NOMO-1 treated with dmso at 0.1 percent for 144 hours (cell line): ENCODE measurements around the gene KLHL1.
"Not testable (repeated sequence)": the region's sequence is repeated elsewhere in the genome, so short reads cannot be mapped to it uniquely, and the experiment has no call there.

Experiments used
- DNase-seq: peaks from one replicate; lab custom pipeline; 2025; ENCODE audit not compliant: unreplicated experiment; lab: John Stamatoyannopoulos, UW

The KLHL1 gene, protein sequence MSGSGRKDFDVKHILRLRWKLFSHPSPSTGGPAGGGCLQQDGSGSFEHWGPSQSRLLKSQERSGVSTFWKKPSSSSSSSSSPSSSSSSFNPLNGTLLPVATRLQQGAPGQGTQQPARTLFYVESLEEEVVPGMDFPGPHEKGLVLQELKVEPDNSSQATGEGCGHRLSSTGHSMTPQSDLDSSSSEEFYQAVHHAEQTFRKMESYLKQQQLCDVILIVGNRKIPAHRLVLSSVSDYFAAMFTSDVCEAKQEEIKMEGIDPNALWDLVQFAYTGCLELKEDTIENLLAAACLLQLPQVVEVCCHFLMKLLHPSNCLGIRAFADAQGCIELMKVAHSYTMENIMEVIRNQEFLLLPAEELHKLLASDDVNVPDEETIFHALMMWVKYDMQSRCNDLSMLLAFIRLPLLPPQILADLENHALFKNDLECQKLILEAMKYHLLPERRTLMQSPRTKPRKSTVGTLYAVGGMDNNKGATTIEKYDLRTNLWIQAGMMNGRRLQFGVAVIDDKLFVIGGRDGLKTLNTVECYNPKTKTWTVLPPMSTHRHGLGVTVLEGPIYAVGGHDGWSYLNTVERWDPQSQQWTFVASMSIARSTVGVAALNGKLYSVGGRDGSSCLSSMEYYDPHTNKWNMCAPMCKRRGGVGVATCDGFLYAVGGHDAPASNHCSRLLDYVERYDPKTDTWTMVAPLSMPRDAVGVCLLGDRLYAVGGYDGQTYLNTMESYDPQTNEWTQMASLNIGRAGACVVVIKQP

GRCh38 chr13:70108356-70109105 lies at the start of gene KLHL1:
Gene KLHL1, minus strand, starts transcription at chr13:70108452. Its CDS starts 753 bp downstream, at chr13:70107699.
- no peak for DNase-seq

GRCh38 chr13:70142658-70143057 lies 34.4 kb upstream of the KLHL1 start:
- not testable (repeated sequence) for DNase-seq

- DNase-seq = no peak
These were observed 19.8 kb upstream of the KLHL1 start for GRCh38 chr13:70128098-70128497.

DNA sequence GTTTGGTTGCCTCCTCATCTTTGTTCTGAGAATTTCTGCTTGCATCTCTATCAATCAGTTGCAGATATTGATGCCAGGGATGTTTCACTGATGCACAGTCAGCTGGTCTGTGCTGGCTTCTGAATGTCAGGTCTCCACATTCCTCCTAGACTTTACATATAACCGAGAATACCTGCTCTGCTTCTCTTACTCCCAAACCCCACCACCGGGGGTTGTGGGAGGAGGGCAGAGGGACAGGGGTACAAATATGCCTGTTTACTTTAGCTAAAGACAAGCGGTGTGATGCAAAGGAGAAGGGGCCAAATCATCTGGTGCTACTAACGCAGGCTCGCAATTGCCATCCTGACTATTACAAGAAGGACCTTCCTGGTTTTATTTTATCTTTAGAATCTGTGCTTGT lies 17.4 kb upstream of the KLHL1 start:
- no peak for DNase-seq

GRCh38 chr13:70117338-70117905 lies 9.2 kb upstream of the KLHL1 start:
- DNase-seq = no peak

GRCh38 chr13:70107498-70108281 lies 562 bp downstream of the KLHL1 start, which contains the start of gene ATXN8OS:
Gene ATXN8OS, plus strand, starts transcription at chr13:70107826.
- DNase-seq = no peak

GRCh38 chr13:70107125-70107497 lies 1.1 kb downstream of the KLHL1 start:
- no peak for DNase-seq

GRCh38 chr13:70104481-70104880 lies 3.8 kb downstream of the KLHL1 start:
- no peak for DNase-seq

DNA sequence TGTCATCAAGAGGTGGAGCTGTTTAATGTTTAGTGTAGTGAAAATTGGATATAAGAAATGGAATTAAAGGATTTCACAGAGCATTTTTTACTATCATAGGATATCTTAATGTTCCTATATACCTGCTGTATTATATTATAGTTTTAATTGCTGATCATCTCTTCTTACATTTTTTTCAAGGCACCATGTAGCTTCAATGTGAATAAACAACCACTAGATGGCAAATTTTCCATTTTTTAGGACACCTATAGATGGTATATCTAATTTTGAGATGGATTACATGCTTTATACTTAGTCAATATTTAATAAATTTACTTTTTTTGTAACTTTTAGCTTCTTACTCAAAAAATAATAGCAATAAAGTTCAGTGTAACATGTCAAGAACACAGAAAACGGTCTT lies 9.6 kb downstream of the KLHL1 start:
- DNase-seq = no peak

DNA sequence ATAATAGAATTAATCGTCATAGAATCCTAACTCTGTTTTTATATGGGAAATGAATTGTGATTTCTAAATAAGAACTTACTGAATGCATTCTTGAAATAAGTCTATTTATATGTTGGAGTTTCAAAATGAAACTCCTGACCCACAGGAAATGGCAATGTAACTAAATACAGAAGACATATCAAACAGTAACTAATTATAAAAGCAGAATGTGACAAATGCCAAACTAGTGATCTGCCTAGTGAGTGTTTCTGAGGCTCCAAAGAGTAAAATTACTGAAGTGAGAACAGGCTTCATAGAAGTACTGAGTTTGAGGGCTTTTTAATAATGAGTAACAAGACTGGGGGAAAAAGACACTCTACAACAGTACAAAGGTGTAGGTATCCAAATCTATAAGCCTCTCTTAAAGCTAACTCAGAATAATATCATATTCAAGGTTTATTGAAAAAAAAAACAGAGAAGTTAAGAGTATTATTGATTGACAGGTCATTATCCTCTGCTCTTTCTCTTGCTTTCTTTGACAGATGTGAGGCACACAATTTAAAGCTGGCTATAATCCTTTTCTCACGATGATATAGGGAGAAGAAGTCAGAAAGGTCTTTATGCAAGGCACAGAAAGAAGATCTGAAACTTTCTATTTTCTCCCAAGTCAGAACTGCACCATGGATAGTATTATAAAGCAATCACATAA lies 18.1 kb downstream of the KLHL1 start:
- no peak for DNase-seq

- DNase-seq = no peak
These were observed 19.3 kb downstream of the KLHL1 start for GRCh38 chr13:70088926-70089325.

DNA sequence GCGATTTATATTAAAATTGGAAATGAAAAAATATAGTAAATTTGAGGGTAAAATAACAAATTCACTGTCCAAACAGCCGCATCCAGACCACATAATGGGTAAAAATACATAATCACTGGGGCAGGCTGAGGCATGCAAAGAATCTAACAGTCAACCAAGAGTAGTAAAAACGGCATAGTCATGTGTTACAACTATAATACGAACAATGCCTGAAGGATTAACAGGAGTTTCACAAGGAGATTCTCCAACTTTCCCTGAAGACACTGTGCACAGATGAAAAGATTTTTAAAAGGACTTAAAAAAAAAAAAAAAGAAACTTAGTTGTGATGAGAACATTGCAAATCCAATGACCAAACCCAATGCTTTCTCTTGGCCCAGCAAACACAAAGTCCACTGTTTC lies 21.0 kb downstream of the KLHL1 start:
- DNase-seq = no peak

DNA sequence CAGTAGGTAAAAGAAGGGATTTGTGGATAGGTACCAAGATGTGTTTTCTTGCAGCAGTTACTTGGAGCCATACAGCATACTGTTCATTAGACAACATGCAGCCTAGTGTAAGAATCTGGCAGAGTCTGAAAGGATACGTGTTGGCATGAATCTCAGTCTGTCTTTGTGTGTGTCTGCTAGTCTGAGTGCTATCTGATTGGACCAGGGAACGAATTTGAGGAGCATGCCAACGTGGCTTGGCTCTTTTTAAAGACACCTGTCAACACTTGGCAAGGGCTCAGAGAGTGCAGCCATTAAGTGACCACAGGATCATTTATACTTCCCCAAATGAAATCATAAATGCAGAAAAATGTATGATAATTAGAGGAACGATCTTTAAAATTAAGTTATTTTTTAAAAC lies 28.2 kb downstream of the KLHL1 start:
- no peak for DNase-seq

- no peak for DNase-seq
These were observed 53.7 kb downstream of the KLHL1 start for GRCh38 chr13:70054572-70054971.

DNA sequence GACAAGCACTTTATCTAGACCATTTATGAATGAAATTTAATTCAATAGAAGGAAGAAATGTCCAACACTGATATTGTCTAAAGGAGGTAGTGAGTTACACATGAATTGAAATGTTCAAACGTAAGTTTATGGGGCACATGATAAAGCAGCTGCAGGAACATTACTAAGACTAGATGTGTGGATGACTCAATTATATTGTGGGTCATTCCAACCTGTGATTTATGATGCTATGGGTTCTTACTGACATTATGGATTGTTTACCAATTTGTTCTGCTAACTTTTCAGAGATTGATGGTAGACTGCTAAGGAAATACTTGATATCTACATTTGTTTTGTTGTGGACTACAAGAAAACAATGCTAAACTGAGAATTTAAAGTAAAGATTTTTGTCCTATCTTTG lies 56.7 kb downstream of the KLHL1 start:
- DNase-seq = no peak

- no peak for DNase-seq
These were observed 64.6 kb downstream of the KLHL1 start for GRCh38 chr13:70043685-70044084.

DNA sequence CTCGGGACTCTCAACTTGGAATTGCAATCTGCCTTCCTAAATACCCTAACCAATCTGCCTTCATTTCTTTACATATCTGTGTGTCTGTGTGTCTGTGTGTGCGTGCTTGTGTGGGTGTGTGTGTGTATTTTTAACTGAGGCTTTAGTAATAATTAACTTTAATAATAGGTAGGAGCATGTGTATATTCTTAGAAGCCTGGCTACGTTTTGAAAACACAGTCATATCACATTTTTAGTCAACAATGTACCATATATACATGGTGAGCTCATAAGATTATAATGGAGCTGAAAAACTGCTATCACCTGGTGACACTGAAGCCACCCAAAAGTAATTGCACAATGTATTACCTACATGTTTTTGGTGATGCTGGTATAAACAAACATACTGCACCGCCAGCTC lies 66.1 kb downstream of the KLHL1 start:
- DNase-seq = no peak

- DNase-seq = no peak
These were observed 74.0 kb downstream of the KLHL1 start for GRCh38 chr13:70034286-70034685.

DNA sequence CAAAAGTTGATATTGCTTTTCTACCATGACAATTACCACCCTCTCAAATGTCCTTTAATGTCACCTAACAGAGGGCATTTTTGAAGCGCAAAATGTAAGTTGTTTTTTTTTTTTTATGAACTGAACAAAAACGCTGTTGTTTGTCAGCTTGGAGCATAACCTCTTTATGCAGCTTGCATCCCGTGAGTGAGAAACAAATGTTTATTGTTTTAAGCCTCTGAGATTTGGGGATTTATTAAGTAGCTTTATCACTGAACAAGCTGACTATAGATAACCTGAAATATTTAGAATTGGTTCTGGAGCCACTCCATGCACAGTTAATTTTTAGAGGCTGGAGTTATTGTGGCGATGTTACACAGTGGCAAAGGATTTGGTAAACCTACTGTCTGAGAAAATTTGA lies 80.7 kb downstream of the KLHL1 start:
- no peak for DNase-seq

DNA sequence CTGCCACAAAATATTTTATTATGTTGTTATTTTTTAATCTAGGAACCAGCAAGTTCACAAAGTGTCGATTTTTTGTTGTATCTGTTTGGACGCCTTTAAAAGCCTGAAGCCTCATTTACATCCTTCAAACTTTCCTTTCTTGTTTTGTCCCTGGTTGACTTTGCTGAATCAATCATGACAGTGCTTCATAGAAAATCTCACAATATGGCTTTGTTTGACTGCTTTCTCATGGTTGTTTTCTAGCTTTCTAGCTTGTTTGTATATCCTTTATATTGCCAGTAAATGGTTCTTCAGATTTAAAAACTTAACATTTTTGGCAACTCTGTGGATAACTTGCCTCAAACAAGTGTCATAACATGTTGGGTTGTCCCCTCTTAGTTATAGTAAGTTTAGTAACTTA lies 84.7 kb downstream of the KLHL1 start:
- DNase-seq = no peak
